NCI-H2171 (cell line): Measurements from ENCODE around the gene RNF141.

Experiments used
- DNase-seq: peaks from one replicate; lab custom pipeline; 2025; lab: John Stamatoyannopoulos, UW

Gene RNF141

DNA sequence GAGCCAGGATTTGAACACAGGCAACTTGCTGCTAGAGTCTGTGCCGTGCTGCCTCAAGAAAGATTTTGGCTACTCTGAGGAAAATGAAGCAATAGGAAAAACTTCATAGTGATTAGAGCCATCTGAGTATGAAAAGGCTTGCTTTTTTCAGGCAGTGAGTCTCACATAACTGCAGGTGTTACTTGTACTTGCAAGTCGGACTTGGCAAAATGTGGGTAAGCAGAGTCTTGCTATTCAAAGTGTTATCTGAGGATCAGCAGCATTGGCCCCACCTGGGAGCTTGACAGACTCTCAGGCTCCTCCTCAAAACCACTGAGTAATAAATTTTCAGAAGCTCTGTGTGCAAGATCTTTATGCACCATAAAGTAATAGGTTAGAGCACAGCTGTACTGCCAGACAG is 18.1 kb downstream of the RNF141 start:
- no peak for DNase-seq

DNA sequence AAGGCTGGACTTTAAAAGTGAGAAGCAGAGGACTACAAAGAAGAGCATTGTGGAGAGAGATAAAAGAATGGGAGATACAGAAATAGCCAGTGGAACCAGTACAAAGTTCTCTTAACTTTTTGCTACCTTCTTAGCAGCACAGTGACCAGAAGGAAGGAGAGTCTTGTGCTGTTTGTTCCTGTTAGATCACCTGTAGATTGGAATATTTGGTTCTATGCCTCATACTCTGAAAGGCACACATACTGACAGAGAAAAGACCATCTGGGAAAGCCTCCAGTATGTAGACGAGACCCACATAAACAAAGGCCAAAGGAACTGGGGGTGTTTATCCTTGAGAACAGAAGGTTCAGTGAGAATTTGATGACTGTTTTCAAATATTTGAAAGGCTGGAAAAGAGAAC is 18.7 kb downstream of the RNF141 start:
- DNase-seq: no peak

DNA sequence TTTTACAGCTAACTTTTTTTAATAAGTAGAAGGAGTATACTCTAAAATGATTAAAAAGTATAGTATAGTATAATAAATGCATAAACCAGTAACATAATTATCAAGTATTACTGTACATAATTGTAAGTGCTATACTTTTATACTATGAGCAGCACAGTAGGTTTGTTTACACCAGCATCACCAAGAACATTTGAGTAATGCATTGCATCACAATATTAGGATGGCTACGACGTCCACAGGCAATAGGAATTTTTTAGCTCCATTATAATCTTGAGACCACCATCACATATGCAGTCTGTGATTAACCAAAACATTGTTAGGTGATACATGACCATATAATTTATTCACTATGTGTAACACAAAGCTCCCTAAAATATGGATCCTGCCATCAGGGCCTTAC is 20.4 kb downstream of the RNF141 start:
- DNase-seq: no peak

DNA sequence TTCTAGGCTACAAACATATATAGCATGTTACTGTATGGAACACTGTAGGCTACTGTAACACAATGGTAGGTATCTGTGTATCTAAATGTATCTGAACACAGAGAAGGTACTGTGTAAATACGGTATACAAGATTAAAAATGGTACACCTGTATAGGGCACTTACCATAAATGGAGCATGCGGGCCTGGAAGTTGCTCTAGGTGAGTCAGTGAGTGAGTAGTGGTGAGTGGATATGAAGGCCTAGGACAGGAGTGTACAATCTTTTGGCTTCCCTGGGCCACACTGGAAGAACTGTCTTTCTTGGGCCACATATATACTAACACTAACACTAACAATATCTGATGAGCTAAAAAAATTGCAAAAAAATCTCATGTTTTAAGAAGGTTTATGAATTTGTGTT is 21.4 kb downstream of the RNF141 start:
- no peak for DNase-seq

DNA sequence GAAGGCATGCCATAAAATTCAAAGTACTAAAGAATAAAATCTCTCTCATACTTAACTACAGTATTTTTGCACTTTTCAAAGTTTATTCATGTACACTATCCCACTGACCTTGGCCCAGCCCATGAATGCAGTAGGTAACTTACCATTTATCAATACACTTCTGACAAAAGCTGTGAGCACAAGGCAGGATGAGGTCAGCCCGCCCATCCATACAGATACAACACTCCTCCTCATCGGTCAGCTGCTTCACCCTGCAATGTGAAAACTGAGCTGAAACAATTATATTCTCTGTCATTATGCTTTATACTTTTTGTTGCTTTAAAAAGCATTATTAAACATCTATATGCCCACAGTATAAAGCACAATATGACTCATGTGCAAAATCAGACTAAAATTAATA is 22.1 kb downstream of the RNF141 start:
- DNase-seq: no peak

DNA sequence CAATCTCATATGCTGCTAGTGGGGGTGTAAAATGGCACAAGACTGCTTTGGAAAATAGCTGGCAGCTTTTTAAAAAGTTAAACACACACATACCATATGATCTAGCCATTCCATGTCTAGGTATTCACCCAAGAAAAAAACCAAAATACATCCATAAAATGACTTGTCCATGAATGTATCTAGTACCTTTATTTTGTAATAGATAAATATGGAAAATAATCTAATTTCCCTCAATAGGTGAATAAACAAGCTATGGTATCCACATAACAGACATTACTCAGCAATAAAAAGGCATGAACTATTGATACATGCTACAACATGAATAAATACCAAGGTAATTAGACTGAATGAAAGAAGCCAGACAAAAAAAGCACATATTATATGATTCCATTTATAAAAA is 22.9 kb downstream of the RNF141 start:
- DNase-seq: no peak

DNA sequence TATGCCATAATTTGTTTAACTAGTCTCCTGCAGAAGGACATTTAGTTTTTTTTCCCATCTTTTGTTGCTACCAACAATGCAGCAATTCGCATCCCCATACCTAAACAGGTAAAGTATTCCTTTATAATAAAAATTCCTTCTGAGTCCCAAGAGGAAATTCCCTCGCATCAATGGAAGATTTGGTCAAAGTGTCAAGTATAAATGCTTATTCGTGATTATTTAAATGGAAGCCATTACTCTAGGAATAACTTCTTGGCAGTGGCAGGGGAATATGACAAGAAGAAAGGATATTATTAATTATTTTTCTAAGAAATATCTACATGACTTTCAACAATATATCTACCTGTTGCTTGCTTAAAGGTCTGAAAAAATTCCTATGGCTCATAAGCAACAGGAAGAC is 25.6 kb downstream of the RNF141 start:
- DNase-seq: no peak

DNA sequence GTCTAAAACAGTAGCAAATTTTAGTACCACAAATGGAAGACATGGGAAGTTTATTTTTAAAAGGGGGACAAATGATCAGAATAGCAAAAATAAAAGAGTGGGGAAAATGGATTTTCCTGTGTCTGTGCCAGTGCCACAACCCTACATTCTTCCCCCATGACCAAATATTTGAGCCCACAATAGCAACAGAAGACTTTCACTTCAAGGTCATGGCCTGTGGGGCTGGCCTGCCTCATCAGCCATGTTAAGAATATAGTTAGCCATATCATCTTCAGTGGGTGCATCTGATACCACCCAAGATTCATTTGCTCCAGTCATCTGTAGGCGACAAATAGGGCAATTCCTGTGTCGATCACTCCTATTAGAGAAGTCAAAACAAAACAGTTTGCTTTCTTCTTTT is 26.3 kb downstream of the RNF141 start:
- no peak for DNase-seq

DNA sequence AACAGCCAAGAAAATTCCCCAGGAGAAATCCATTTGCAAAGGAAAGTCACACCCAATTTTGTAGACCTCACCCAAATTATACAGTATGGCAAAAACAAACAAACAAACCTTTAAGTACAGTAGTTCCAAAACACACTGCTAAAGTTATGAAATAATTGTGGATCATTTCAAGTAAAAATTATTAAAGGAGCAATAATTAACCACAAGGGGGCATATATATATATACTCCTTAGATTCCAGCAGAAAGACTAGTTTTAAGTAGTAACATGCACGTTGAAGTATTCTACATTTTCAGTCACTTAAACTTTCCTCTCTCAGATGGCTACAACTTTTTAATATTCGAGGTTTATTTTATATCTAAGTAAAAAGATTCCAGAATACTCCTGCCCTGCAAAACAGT is 26.8 kb downstream of the RNF141 start:
- no peak for DNase-seq

DNA sequence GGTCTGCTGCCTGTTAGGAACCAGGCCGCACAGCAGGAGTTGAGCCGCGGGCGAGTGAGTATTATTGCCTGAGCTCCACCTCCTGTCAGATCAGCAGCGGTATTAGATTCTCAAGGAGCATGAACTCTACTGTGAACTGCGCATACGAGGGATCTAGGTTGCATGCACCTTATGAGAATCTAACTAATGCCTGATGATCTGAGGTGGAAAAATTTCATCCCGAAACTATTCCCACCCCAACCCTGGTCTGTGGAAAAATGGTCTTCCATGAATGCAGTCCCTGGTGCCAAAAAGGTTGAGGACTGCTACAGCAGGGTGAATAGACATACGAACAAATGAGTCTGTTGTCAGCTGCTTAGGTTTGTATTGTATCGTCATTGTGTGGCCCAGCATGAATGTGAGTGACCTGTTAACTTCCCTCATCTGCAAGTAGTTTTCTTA is 29.8 kb downstream of the RNF141 start:
- DNase-seq: no peak

DNA sequence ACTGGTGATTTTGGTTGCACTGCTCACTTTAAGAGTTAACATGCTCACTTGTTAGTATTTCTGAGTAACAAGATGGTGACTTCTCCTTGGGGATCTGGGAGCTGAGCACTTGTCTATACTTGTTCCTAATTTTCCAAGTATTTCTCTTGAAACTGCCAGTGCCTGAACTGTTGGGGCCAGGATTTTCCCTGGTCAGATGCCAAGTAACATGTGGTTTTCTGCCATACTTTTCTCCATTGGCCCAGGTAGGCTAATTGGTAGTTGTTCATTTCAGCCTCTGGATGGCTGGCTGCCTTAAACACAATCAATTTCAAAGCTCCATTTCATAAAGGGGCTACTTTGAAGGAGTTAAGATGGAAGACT is 35.0 kb downstream of the RNF141 start:
- no peak for DNase-seq

DNA sequence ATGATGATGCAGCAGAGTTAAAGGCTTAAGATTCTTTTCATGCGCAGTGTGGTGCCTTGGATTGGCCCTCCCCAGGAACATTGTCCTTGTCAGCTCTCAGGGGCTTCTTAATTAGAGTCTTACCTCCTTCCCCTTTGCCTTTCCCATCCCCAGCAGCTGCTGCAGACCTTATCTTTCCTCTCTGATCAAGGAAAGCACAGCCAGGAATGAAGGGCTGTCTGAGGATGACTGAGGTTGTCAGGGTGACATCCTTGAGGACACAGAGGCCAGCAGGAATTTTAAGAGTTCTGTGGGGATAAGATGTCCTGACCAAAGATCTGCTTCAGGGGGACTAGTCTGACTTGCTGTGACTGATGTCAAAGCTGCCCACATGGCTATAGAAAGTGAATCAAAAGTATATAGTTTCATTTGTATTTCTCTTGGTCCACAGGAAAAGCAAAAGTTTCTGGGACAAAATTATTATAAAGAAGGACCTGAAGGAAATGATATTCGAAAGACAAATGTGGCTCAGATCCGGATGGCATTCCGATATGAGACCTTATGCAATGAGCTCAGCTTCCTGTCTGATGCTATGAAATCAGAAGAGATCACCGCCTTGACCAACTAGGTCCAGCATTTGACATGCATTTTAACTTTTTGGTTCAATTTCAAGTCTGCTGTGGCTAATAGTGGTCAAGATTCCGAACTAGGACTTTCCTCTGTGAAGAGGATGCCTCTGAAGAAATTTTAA is 35.5 kb downstream of the RNF141 start:
- no peak for DNase-seq

DNA sequence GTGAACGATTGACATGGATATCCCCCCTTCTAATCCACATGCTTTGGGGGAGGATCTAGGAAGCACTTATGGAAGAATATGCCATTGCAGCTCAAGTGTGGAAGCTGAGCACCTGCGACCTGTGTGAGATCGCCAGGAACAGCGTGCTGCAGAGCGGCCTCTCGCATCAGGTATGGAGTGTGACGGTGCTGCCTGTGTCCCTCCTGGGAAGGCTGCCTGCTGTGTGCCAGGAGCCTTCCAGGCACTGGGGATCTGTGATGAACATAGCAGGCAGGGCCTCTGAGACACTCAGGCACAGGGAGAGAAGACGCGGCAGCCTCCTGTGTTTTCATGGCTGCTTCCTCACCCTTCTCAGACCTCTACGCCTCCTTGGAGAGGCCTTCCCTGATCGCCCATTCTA is 36.5 kb downstream of the RNF141 start:
- DNase-seq: no peak

DNA sequence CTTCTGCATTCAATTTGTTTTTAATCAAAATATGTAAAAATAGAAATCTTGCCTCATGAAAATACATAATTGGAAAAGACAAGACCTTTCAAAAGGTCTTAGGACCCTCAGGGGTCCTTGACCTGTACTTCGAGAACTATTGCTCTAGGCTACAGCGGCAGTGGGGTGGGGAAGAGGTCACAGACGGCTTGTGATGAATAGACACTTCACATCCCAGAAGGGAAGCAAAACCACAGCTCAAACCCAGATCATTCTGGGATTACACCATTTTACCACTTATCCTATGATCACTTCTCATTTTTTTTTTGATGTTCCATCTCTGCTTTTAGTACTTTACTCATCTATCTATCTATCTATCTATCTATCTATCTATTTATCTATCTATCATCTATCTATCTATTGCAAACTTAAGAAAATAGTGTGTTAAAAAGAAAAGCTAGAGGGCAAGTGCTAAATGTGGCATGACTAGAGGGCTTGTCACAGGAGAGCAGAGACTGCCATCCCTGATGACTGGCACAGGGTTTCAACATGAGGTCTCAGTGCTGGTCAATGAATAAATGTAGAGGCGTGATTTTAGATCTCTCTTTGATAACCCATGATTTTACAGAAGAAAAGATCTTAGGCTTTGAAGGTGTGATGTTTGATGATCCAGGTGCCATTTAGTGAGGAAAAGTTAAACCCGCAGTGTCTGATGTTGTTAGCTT is 37.1 kb downstream of the RNF141 start:
- no peak for DNase-seq

DNA sequence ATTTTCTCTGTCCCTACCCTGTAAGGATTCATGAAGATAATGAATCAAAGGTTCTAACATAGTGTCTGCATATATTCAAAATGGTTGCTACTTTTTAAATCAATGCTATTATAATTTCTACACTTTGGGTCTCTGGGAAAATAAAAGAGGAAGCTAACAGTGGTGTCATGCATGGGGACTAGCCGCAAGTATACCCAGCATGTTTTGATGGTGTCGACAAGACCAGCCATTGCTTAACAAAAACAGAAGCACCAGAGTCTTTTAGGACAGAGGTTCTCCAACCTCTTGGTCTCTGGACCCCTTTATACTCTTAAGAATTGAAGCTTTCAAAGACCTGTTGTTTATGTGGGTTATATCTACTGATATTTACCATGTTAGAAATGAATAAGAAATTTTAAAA is 37.8 kb downstream of the RNF141 start:
- DNase-seq: no peak

DNA sequence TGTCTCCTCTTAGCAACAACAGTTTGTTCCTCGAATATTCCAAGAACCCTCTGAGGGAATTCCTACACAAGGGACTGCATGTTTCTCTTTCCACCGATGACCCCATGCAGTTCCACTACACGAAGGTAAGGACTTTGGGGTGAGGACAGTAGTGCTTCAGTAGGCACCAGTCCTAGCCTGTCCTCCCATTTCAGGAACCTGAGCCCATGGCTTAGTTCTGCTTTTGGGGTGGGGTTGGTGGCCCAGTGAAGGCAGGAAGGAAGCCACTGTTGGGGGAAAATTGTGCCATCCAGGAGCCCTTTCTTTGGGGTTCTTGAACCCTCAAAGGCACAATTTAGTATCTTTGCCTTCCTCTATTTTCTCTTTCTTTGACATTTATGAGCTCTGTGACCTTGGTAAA is 38.2 kb downstream of the RNF141 start:
- DNase-seq: no peak

DNA sequence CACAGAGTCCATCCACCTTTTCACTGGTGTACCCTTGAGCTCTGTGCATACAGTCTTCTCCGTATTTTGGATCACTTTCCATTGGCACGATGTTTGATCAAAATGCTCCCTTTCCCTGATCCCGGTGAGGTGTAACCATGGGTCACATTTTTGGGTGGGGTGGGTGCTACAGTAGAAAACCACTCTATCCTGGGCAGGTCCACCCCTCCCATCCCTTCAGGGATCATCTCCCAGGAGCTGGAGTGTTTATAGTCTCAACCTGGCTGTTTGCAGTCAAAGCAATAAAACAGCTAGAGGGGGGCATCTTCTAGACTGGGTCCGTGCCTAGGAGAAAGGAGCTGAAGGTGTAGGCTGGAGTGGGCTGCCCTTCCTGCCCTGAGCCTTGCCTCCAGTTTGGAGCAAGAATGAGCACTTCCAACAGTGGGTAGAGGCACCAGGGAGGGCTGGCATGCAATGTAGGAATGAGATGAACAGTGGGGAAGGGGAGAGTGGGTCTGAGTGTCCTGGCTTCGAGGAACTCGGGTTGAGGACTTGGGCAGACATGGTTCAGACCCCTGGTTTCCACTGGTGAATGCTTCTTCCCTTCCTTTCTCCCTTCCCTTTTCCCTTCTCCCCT is 38.8 kb downstream of the RNF141 start:
- DNase-seq: no peak

DNA sequence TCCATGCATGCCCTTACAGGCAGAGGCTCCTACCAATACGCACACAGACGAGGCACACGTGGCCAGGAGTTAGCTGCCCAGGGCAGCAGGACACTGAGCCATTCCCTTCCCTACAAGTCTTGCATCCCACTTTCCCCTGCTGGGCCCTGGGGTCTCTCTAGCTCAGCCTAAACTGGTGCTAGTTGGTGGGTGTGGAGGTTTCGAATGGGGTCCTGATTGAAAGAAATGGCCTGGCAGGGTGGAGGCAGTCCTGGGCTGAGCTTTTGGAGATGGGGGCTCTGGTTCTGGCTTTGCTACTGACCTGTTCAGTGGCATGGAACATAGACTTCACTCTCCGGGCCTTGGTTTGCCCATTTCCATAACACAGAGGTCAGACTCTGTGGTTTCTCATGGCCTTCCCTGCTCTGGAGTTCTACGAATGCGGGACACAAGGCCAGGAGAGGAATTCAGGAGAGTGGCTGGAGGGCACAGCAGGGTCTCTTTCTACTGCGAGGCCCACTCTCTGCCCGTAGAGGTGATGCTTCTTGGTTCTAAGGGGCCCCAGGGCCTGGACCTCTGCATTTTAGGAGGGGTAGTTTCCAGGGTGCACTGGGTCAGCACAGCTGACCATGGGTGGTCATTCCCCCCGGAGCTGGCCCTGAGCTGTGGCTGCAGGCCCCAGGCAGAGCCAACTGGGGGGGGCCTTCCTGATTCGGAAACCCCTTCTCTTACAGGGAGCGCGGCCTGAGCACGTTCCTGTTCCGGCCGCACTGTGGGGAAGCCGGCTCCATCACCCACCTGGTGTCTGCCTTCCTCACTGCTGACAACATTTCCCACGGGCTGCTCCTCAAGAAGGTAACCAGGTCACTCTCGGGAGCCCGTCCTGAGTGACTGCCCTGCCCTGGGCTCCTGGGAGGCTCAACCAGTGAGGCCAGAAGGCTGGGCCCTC is 40.0 kb downstream of the RNF141 start:
- no peak for DNase-seq

DNA sequence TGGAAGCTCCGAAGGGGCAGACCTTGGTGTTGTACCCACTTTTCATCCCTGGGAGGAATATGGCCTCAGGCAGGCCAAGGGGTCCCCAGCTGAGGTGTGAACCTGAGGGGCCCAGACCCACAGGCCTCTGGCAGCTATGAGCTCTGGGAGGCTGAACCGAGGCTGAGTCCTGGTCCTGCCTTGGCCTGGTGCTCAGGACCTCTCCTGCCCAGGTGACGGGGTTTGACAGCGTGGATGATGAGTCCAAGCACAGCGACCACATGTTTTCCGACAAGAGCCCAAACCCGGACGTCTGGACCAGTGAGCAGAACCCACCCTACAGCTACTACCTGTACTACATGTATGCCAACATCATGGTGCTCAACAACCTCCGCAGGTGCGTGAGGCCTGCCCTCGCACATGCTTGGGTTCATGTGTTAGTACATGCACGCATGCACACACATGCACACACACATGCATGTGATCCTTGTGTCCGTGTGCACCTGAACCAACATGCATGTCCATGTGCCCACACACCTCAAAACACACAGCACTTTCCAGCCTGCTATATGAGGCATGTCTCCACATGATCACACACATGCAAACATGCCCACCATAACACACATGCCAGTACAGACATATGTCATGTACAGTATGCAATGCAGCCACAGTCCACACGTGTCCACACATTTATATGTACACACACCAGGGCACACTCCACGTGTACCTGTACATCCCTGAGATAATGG is 40.9 kb downstream of the RNF141 start:
- no peak for DNase-seq

DNA sequence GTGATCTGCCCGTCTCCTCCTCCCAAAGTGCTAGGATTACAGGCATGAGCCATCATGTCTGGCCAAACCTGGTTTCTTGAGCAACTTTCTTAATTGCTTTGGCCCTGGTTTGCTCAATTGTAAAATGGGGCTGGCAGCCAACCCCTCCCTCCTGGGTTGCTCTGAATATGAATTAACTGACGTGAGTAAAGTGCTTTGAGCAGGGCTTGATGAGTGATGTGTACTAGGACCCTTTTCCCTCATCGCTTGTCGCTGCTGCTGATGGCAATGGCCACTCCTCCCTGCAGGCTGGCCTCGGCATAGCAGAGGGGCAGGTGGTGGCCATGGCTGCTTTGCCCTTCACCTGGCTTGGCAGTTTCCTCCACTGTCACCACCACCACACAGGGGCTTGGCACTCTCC is 41.5 kb downstream of the RNF141 start:
- no peak for DNase-seq

DNA sequence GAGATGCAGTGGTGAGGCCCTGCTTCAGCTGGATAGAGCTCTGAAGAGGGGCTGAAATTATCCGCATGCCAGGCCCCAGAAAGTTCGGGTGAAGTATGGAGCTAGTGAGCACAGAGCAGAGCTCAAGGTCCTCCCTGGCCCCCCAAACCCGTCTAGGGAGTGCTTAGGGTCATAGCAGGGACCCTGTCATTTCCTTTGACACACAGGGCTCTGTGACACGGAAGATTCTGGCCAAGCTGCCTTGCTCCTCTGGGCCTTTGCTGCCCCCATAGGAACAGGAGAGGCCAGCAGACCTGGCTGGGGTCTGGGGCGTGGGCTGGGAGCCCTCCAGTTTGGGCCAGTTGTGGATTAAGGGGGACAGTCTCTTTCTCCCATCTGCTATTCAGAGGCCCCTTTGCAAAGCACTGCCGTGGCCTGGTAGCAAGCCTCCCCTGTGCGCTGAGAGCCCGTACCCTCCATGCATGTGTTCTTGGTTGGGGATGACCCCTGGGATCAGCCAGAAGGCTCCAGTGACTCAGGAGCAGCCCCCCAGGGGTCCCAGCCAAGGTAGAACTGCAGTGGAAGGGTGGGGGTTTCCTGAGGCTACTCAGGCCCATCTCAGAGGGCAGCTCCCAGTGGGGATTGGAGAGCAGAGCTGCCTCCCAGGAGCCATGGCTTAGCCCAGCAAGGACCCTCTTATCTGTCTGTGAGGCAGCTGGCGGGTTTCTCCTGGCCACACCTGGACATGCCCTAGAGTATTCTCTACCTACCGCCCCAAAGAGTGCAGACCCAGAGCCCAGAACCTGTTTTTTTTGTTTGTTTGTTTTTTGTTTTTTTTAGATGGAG is 42.3 kb downstream of the RNF141 start:
- DNase-seq: no peak
